GM19240 (cell line): ENCODE results near the gene MED31.
"Not testable (repeated sequence)": the region's sequence is repeated elsewhere in the genome, so short reads cannot be mapped to it uniquely, and the experiment has no call there.

Experiments used
- DNase-seq: peaks from one replicate; pipeline ENCODE4 v3.0.0; 2011; ENCODE audit warnings: low spot score; ENCODE audit not compliant: insufficient read length

The MED31 gene

GRCh38 chr17:6627019-6627418 is 24.4 kb downstream of the MED31 start:
- no peak for DNase-seq

GRCh38 chr17:6626616-6627015 is 24.8 kb downstream of the MED31 start:
- no peak for DNase-seq

- DNase-seq = no peak
Measured at GRCh38 chr17:6623941-6624340, 27.5 kb downstream of the MED31 start.

GRCh38 chr17:6611231-6611630 is 40.2 kb downstream of the MED31 start:
- DNase-seq = no peak

- no peak for DNase-seq
Measured at GRCh38 chr17:6610011-6610410, 41.4 kb downstream of the MED31 start.

- no peak for DNase-seq
Measured at GRCh38 chr17:6608321-6608720, 43.1 kb downstream of the MED31 start.

GRCh38 chr17:6605142-6605541 is 46.3 kb downstream of the MED31 start:
- DNase-seq = no peak

GRCh38 chr17:6603744-6604325 is 47.6 kb downstream of the MED31 start:
- no peak for DNase-seq

- DNase-seq = no peak
Measured at GRCh38 chr17:6602141-6602540, 49.3 kb downstream of the MED31 start.

GRCh38 chr17:6599364-6599763 is 52.0 kb downstream of the MED31 start:
- DNase-seq = no peak

GRCh38 chr17:6597727-6598126 is 53.7 kb downstream of the MED31 start:
- no peak for DNase-seq

- DNase-seq = no peak
Measured at GRCh38 chr17:6596941-6597340, 54.5 kb downstream of the MED31 start.

- DNase-seq = no peak
Measured at GRCh38 chr17:6596511-6596910, 54.9 kb downstream of the MED31 start.

- DNase-seq = no peak
Measured at GRCh38 chr17:6596081-6596480, 55.3 kb downstream of the MED31 start.

GRCh38 chr17:6593371-6593770 is 58.0 kb downstream of the MED31 start:
- DNase-seq = not testable (repeated sequence)
